SK-N-SH treated with all-trans-retinoic acid at 6 μM for 48 hours (cell line): Measurements from ENCODE around the gene ZAR1.

Experiments used
- ARNTL ChIP-seq: fragments of 450-650 bp; formaldehyde crosslinking; IDR thresholded peaks from 2 replicates; pipeline ENCODE4 v1.5.0; 2020; ENCODE audit warnings: low read depth, mild to moderate bottlenecking, moderate library complexity, borderline replicate concordance
- CSDC2 ChIP-seq: fragments of 250-450 bp; sonication (Bioruptor Pico); IDR thresholded peaks from 2 replicates; pipeline ENCODE4 v1.5.0; 2020; ENCODE audit warnings: mild to moderate bottlenecking, moderate library complexity
- CSRNP3 ChIP-seq: fragments of 250-450 bp; sonication (Bioruptor Pico); IDR thresholded peaks from 2 replicates; pipeline ENCODE4 v1.5.1; 2021; ENCODE audit warnings: mild to moderate bottlenecking, moderate library complexity
- GLIS3 ChIP-seq: fragments of 250-450 bp; sonication (Bioruptor Pico); IDR thresholded peaks from 2 replicates; pipeline ENCODE4 v1.5.0; 2020; ENCODE audit warnings: mild to moderate bottlenecking, moderate library complexity
- ISL1 ChIP-seq: fragments of 250-450 bp; sonication (Bioruptor Pico); IDR thresholded peaks from 2 replicates; pipeline ENCODE4 v2.1.2; 2022; ENCODE audit warnings: mild to moderate bottlenecking, moderate library complexity
- PATZ1 ChIP-seq: fragments of 250-450 bp; sonication (Bioruptor Pico); IDR thresholded peaks from 2 replicates; pipeline ENCODE4 v1.8.0; 2020; ENCODE audit warnings: mild to moderate bottlenecking, moderate library complexity, borderline replicate concordance
- POU6F1 ChIP-seq: fragments of 250-450 bp; sonication (Bioruptor Pico); IDR thresholded peaks from 2 replicates; pipeline ENCODE4 v1.8.0; 2021; ENCODE audit warnings: low read depth, mild to moderate bottlenecking, moderate library complexity, borderline replicate concordance
- RARB ChIP-seq: fragments of 250-450 bp; sonication (Bioruptor Pico); IDR thresholded peaks from 2 replicates; pipeline ENCODE4 v1.8.0; 2021; ENCODE audit warnings: mild to moderate bottlenecking, moderate library complexity
- TOX ChIP-seq: fragments of 250-450 bp; sonication (Bioruptor Pico); IDR thresholded peaks from 2 replicates; pipeline ENCODE4 v1.8.0; 2021; ENCODE audit warnings: mild to moderate bottlenecking, moderate library complexity, borderline replicate concordance
- TSHZ2 ChIP-seq: fragments of 250-450 bp; sonication (Bioruptor Pico); IDR thresholded peaks from 2 replicates; pipeline ENCODE4 v1.5.0; 2020; ENCODE audit warnings: mild to moderate bottlenecking, moderate library complexity
- ZFP3 ChIP-seq: fragments of 250-450 bp; sonication (Bioruptor Pico); IDR thresholded peaks from 2 replicates; pipeline ENCODE4 v1.5.0; 2020; ENCODE audit warnings: mild to moderate bottlenecking, moderate library complexity
- ZNF565 ChIP-seq: fragments of 450-650 bp; formaldehyde crosslinking; conservative IDR thresholded peaks from 2 replicates; pipeline ENCODE4 v1.5.0; 2020; ENCODE audit warnings: low read depth, mild to moderate bottlenecking, moderate library complexity
- ZNF8 ChIP-seq: fragments of 450-650 bp; formaldehyde crosslinking; IDR thresholded peaks from 2 replicates; pipeline ENCODE4 v1.5.0; 2020; ENCODE audit warnings: mild to moderate bottlenecking, moderate library complexity

GRCh38 chr4:48518143-48518542 lies 28.1 kb downstream of the ZAR1 start:
- TF ChIP-seq CSRNP3 (CRISPR knock-in tag) = no peak
- TF ChIP-seq ZNF565 (CRISPR knock-in tag) = no peak
- TF ChIP-seq TSHZ2 (CRISPR knock-in tag) = no peak
- no peak for TF ChIP-seq PATZ1 (CRISPR knock-in tag)
- TF ChIP-seq RARB (CRISPR knock-in tag) = no peak
- no peak for TF ChIP-seq ZNF8
- TF ChIP-seq GLIS3 (CRISPR knock-in tag) = no peak
- TF ChIP-seq ISL1 (CRISPR knock-in tag) = no peak
- TF ChIP-seq CSDC2 (CRISPR knock-in tag) = no peak
- no peak for TF ChIP-seq TOX
- TF ChIP-seq POU6F1 = no peak
- no peak for TF ChIP-seq ARNTL (CRISPR knock-in tag)
- TF ChIP-seq ZFP3 = no peak
